Neural cell (in vitro differentiated cells): ENCODE measurements around the gene HINT2. TPM values are rescaled to one million over a fixed set of nuclear protein-coding genes. Genes with fewer than 3 reads are reported as not detected.

Experiments used
- H2AFZ ChIP-seq: fragments of 200-600, 300-800 bp; sonication (generic), shearing (Covaris generic); 2 replicates; pipeline ENCODE4 v1.6.0; 2014; ENCODE audit warnings: low read depth, mild to moderate bottlenecking, antibody characterized with exemption, low read length, moderate library complexity
- H3F3A ChIP-seq: fragments of 200-600 bp; shearing (Covaris generic); 2 replicates; pipeline ENCODE4 v1.6.1; 2016; ENCODE audit warnings: mild to moderate bottlenecking, moderate library complexity, mixed read lengths, antibody characterized with exemption, low read length; ENCODE audit not compliant: insufficient read depth, poor library complexity, severe bottlenecking
- H3K27ac ChIP-seq: fragments of 200-600, 300-800 bp; sonication (generic), shearing (Covaris generic); 2 replicates; pipeline ENCODE4 v1.5.1; 2014; ENCODE audit warnings: mild to moderate bottlenecking, low read length, moderate library complexity
- H3K27me3 ChIP-seq: fragments of 300-800, 200-600 bp; sonication (generic), shearing (Covaris generic); 2 replicates; pipeline ENCODE4 v1.6.0; 2014; ENCODE audit warnings: mild to moderate bottlenecking, low read depth, low read length, moderate library complexity; ENCODE audit not compliant: insufficient read depth
- H3K36me3 ChIP-seq: fragments of 300-800, 200-600 bp; sonication (generic), shearing (Covaris generic); 2 replicates; pipeline ENCODE4 v1.5.1; 2014; ENCODE audit warnings: mild to moderate bottlenecking, antibody characterized with exemption, low read length, moderate library complexity; ENCODE audit not compliant: insufficient read depth
- H3K4me2 ChIP-seq: fragments of 300-800, 200-600 bp; sonication (generic), shearing (Covaris generic); 2 replicates; pipeline ENCODE4 v1.6.0; 2014; ENCODE audit warnings: mild to moderate bottlenecking, low read length
- H3K4me3 ChIP-seq: fragments of 300-800, 200-600 bp; sonication (generic), shearing (Covaris generic); 2 replicates; pipeline ENCODE4 v1.5.1; 2014; ENCODE audit warnings: mild to moderate bottlenecking, low read length, moderate library complexity
- H3K79me2 ChIP-seq: fragments of 200-600 bp; shearing (Covaris generic); replicated peaks from 2 replicates; pipeline ENCODE4 v1.6.0; 2014; ENCODE audit warnings: mild to moderate bottlenecking, low read length, moderate library complexity; ENCODE audit not compliant: insufficient read depth
- H3K9ac ChIP-seq: fragments of 300-800, 200-600 bp; sonication (generic), shearing (Covaris generic); 2 replicates; pipeline ENCODE4 v1.6.1; 2016; ENCODE audit warnings: mild to moderate bottlenecking, low read length, mixed read lengths
- H3K9me2 ChIP-seq: fragments of 200-600 bp; shearing (Covaris generic); 2 replicates; pipeline ENCODE4 v1.6.1; 2016; ENCODE audit warnings: mild to moderate bottlenecking, low read length, mixed read lengths; ENCODE audit not compliant: insufficient read depth
- H3K9me3 ChIP-seq: fragments of 200-600, 300-800 bp; sonication (generic), shearing (Covaris generic); 2 replicates; pipeline ENCODE4 v1.6.1; 2016; ENCODE audit warnings: mild to moderate bottlenecking, mixed run types, low read length, moderate library complexity, mixed read lengths
- H4K20me1 ChIP-seq: fragments of 200-600 bp; shearing (Covaris generic); 2 replicates; pipeline ENCODE4 v1.6.1; 2016; ENCODE audit warnings: mild to moderate bottlenecking, mixed run types; ENCODE audit not compliant: insufficient read depth
- CTCF ChIP-seq: fragments of 450-650 bp; IDR thresholded peaks from 2 replicates; pipeline ENCODE4 v1.5.1; 2014; ENCODE audit warnings: antibody characterized with exemption, mild to moderate bottlenecking, moderate library complexity; ENCODE audit not compliant: poor library complexity, severe bottlenecking
- EP300 ChIP-seq: fragments of 450-650 bp; conservative IDR thresholded peaks from 2 replicates; pipeline ENCODE4 v1.6.1; 2014; ENCODE audit warnings: antibody characterized with exemption, mild to moderate bottlenecking, moderate library complexity; ENCODE audit not compliant: poor library complexity, severe bottlenecking
- EZH2 ChIP-seq: fragments of 200-600, 300-800 bp; shearing (Covaris generic), sonication (generic); IDR thresholded peaks from 2 replicates; pipeline ENCODE4 v1.6.1; 2014; ENCODE audit warnings: antibody characterized with exemption, low read length, borderline replicate concordance, mild to moderate bottlenecking; ENCODE audit not compliant: insufficient read depth, poor library complexity, severe bottlenecking
- MXI1 ChIP-seq: fragments of 450-650 bp; conservative IDR thresholded peaks from 2 replicates; pipeline ENCODE4 v1.6.1; 2014; ENCODE audit warnings: antibody characterized with exemption, mild to moderate bottlenecking; ENCODE audit not compliant: poor library complexity, severe bottlenecking
- POLR2AphosphoS5 ChIP-seq: IDR thresholded peaks from 2 replicates; pipeline ENCODE4 v1.6.1; 2012
- RAD21 ChIP-seq: fragments of 450-650 bp; conservative IDR thresholded peaks from 2 replicates; pipeline ENCODE4 v1.6.1; 2014; ENCODE audit warnings: antibody characterized with exemption, mild to moderate bottlenecking, moderate library complexity
- REST ChIP-seq: IDR thresholded peaks from 2 replicates; pipeline ENCODE4 v1.6.1; 2012; ENCODE audit warnings: borderline replicate concordance
- SMC3 ChIP-seq: fragments of 450-650 bp; conservative IDR thresholded peaks from 2 replicates; pipeline ENCODE4 v1.6.1; 2014; ENCODE audit warnings: antibody characterized with exemption, mild to moderate bottlenecking, moderate library complexity; ENCODE audit not compliant: poor library complexity
- TAF1 ChIP-seq: IDR thresholded peaks from 2 replicates; pipeline ENCODE4 v1.6.1; 2012; ENCODE audit warnings: low read depth
- polyA plus RNA-seq: library from polyadenylated mRNA; depleted of rRNA; stranded (reverse); fragments of >200 nt; gene quantifications from 2 replicates; pipeline ENCODE4 v1.2.3, GENCODE V29; 2014

HINT2 gene
- polyA plus RNA-seq, 1 donor from 2014 or later = 31.0 TPM

- no peak for TF ChIP-seq TAF1
- no peak for TF ChIP-seq MXI1
- TF ChIP-seq REST = no peak
- TF ChIP-seq SMC3 = no peak
- TF ChIP-seq EZH2 = no peak
- TF ChIP-seq CTCF = no peak
- TF ChIP-seq EP300 = no peak
- TF ChIP-seq POLR2AphosphoS5 = no peak
- TF ChIP-seq RAD21 = no peak
- Histone ChIP-seq H3K9ac (no peak overlapping the region), H4K20me1 (no peaks in the 10 kb centered on the region), H3K4me3 (no peak overlapping the region), H3K27me3 (no peaks in the 10 kb centered on the region), H3K36me3 (peaks cover 4% of the 10 kb centered on the region), H3K9me2 (no peaks in the 10 kb centered on the region), H3K79me2 (no peaks in the 10 kb centered on the region), H3K27ac (no peak overlapping the region), H2AFZ (no peak overlapping the region), H3F3A (no peaks in the 10 kb centered on the region), H3K9me3 (no peaks in the 10 kb centered on the region), H3K4me2 (no peak overlapping the region)
These were observed 25.1 kb upstream of the HINT2 start for GRCh38 chr9:35839926-35840325.

- Histone ChIP-seq H3F3A (no peaks in the 10 kb centered on the region), H3K9ac (no peak overlapping the region), H3K36me3 (peaks cover 4% of the 10 kb centered on the region), H4K20me1 (no peaks in the 10 kb centered on the region), H3K9me2 (no peaks in the 10 kb centered on the region), H2AFZ (no peak overlapping the region), H3K27me3 (no peaks in the 10 kb centered on the region), H3K4me2 (no peak overlapping the region), H3K9me3 (no peaks in the 10 kb centered on the region), H3K79me2 (no peaks in the 10 kb centered on the region), H3K27ac (no peak overlapping the region), H3K4me3 (no peak overlapping the region)
- TF ChIP-seq POLR2AphosphoS5 (no peak), MXI1 (no peak)
These were observed 21.8 kb upstream of the HINT2 start for GRCh38 chr9:35836595-35836994.

GRCh38 chr9:35835766-35836165 is 20.9 kb upstream of the HINT2 start:
- Histone ChIP-seq H3K4me2 (no peak overlapping the region), H3K9me2 (no peaks in the 10 kb centered on the region), H4K20me1 (no peaks in the 10 kb centered on the region), H3K79me2 (peaks cover under 1% of the 10 kb centered on the region), H3F3A (no peaks in the 10 kb centered on the region), H3K4me3 (no peak overlapping the region), H3K9me3 (no peaks in the 10 kb centered on the region), H3K27me3 (no peaks in the 10 kb centered on the region), H3K27ac (no peak overlapping the region), H3K36me3 (peaks cover 4% of the 10 kb centered on the region), H2AFZ (no peak overlapping the region), H3K9ac (no peak overlapping the region)
- TF ChIP-seq RAD21 = no peak
- TF ChIP-seq EP300 = no peak
- TF ChIP-seq POLR2AphosphoS5 = no peak
- no peak for TF ChIP-seq TAF1
- no peak for TF ChIP-seq REST
- no peak for TF ChIP-seq SMC3
- no peak for TF ChIP-seq MXI1
- no peak for TF ChIP-seq CTCF
